ENCODE results near the gene FMNL1. TPM values are rescaled to one million over a fixed set of nuclear protein-coding genes. Genes with fewer than 3 reads are reported as not detected.

FMNL1 gene
- total RNA-seq, 4 donors from 2014 or later = 0.22 to 5.2 (median 3.0) TPM

DNA sequence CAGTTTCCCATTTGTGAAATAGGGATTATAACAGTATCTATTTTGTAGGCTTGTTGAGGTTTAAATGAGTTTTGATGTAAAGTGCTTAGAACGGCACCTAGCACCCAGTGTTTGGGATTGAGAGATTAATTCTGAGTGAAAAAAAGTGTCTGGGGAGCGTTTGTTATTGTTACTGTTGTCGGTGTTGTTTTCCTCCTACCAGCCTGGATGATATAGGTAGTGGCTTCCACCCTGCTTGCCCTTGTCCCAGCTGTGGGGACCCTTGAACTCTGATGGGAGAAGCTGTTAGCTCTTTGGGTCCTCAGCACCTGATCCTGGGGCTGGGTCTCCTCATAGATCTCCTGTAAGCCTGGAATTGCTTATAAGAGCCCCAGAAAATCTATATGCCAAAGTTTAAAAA lies 4.9 kb downstream of the FMNL1 start:
- ATAC-seq (no peak), DNase-seq (no peak)
- Histone ChIP-seq H3K27ac (peak overlapping the region; percentile 62 to 81 (median 74)), H3K4me1 (peaks cover 38 to 40% of the 10 kb centered on the region in 2 donors), H3K4me3 (peak overlapping the region in 3 of 4 donors; percentile 27 to 40 (median 27)), H3K27me3 (peaks cover 0 to 4% (median 0%) of the 10 kb centered on the region in 3 donors), H3K9me3 (no peaks in the 10 kb centered on the region), H3K36me3 (no peaks in the 10 kb centered on the region)
- TF ChIP-seq, protein P1, sequence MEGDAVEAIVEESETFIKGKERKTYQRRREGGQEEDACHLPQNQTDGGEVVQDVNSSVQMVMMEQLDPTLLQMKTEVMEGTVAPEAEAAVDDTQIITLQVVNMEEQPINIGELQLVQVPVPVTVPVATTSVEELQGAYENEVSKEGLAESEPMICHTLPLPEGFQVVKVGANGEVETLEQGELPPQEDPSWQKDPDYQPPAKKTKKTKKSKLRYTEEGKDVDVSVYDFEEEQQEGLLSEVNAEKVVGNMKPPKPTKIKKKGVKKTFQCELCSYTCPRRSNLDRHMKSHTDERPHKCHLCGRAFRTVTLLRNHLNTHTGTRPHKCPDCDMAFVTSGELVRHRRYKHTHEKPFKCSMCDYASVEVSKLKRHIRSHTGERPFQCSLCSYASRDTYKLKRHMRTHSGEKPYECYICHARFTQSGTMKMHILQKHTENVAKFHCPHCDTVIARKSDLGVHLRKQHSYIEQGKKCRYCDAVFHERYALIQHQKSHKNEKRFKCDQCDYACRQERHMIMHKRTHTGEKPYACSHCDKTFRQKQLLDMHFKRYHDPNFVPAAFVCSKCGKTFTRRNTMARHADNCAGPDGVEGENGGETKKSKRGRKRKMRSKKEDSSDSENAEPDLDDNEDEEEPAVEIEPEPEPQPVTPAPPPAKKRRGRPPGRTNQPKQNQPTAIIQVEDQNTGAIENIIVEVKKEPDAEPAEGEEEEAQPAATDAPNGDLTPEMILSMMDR (IDR thresholded peaks at IDR 0.05 in 4 of 5, conservative IDR thresholded peaks at IDR 0.05 in 1 of 5) = no peak
- no peak for TF ChIP-seq POLR2A (IDR thresholded peaks at IDR 0.05)
- intact Hi-C loops (cut with DNase I; ENCODE audit: low total_unique reads) = no loop called here
- in situ Hi-C loops (cut with MboI; ENCODE audit: low sequenced_read_pairs in 4 of 4) = loop anchor here in 1 of 4 donors (10.0 kb wide), 1 partner anchor 98 kb away; no protein-coding TSS in a partner anchor

DNA sequence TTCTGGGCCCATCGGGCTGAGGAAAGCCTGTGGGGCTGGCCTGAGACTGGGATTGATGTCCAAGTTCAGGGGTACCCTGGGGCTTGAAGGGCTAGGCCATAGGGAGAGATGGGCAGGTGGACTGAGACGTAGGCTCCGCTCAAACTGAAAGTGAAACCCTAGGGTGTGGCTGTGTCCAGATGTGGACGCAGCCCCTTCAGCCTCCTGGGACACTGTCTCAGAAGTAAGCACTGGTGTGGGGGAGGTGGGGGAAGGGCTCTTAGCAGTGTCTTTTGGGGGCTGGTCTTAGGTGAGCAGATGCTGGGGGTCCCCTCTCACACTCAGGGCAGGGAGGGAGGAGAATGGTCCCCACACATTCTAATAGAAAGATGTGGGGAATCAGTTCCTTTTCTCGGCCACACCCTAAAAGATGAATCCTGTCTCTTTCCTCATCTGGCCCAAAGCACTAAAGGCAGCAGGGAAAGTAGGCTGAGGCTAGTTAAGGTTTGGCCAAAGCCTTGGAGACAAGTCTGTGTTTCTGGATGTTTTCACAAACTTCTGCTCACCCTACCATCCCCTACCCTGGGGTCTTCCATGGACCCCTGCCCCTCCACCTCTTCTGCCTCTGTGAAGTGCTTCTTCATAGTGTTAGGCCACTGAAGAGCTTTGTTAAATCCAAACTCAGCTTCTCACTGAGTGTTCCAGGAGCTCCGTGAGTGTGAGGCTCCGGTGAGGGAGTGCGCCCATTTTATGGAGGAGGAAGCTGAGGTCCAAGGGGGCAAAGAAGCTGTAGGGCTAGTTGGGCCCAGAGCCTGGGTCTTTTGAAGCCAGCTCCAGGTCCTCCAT lies 5.6 kb downstream of the FMNL1 start:
- TF ChIP-seq POLR2A (IDR thresholded peaks at IDR 0.05) = no peak
- TF ChIP-seq, protein P1 (IDR thresholded peaks at IDR 0.05 in 4 of 5, conservative IDR thresholded peaks at IDR 0.05 in 1 of 5) = no peak
- intact Hi-C loops (cut with DNase I; ENCODE audit: low total_unique reads) (no loop called here), in situ Hi-C loops (cut with MboI; ENCODE audit: low sequenced_read_pairs in 4 of 4) (loop anchor here in 1 of 4 donors (10.0 kb wide), 1 partner anchor 97 kb away; no protein-coding TSS in a partner anchor)
- Histone ChIP-seq H3K27me3 (peaks cover 0 to 3% (median 0%) of the 10 kb centered on the region in 3 donors), H3K9me3 (no peaks in the 10 kb centered on the region), H3K4me1 (peaks cover 38 to 40% of the 10 kb centered on the region in 2 donors), H3K4me3 (peak overlapping the region; percentile 17 to 40 (median 27)), H3K27ac (peak overlapping the region; percentile 62 to 81 (median 74)), H3K36me3 (no peaks in the 10 kb centered on the region)
- ATAC-seq (peak in 1 of 2 donors; percentile 49), DNase-seq (no peak)

DNA sequence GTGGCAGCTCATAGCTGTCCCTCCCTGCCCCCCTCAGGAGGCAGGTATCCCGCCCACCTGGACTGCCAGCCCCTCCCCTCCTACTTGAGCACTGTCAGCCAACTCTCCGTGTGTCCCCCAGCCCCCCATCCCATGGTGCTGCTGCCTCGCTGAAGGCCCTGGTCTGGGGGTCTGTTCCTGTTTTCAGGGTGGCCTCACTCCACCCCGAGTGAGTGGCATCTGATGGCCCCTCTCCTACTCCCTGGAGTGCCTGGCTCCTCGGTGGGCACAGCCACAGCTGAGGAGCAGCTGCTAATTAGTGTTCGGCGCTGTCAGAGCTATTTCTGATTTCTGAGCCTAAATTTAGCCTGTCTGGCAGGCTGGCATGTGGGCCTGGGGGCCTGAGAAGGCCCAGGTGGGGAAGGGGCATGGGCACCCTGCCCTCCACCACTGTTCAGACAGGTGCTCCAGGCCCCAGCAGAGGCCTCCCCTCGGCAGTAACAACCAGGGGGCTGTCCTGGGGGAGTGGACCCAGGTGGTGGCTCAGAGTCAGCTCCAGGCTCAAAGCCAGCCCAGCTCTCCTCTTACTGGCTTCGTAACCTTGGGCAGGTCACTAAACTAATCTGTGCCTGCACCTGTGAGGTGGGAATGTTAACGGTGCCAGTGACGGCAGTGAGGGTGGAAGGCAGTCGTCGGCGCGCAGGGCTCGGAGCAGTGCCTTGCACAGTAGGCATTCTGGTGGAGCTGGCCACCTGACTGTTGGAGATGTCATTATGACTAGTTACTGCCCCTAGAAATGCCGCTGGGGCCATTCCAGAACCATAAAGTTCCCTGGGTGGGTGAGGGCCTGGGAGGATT lies 6.5 kb downstream of the FMNL1 start:
- DNase-seq (peak in 1 of 2 donors; percentile 34), ATAC-seq (peak; percentile 6 to 19)
- TF ChIP-seq POLR2A (IDR thresholded peaks at IDR 0.05) = no peak
- TF ChIP-seq, protein P1 (IDR thresholded peaks at IDR 0.05 in 4 of 5, conservative IDR thresholded peaks at IDR 0.05 in 1 of 5) = no peak
- H3K4me1 ChIP-seq = peaks cover 38 to 40% of the 10 kb centered on the region in 2 donors
- no peaks in the 10 kb centered on the region for H3K9me3 ChIP-seq
- H3K27ac ChIP-seq = peak overlapping the region; percentile 62 to 81 (median 74)
- no peak overlapping the region for H3K4me3 ChIP-seq
- H3K27me3 ChIP-seq = no peaks in the 10 kb centered on the region
- intact Hi-C loops (cut with DNase I; ENCODE audit: low total_unique reads) (no loop called here), in situ Hi-C loops (cut with MboI; ENCODE audit: low sequenced_read_pairs in 4 of 4) (loop anchor here in 1 of 4 donors (10.0 kb wide), 1 partner anchor 97 kb away; no protein-coding TSS in a partner anchor)
- no peaks in the 10 kb centered on the region for H3K36me3 ChIP-seq

DNA sequence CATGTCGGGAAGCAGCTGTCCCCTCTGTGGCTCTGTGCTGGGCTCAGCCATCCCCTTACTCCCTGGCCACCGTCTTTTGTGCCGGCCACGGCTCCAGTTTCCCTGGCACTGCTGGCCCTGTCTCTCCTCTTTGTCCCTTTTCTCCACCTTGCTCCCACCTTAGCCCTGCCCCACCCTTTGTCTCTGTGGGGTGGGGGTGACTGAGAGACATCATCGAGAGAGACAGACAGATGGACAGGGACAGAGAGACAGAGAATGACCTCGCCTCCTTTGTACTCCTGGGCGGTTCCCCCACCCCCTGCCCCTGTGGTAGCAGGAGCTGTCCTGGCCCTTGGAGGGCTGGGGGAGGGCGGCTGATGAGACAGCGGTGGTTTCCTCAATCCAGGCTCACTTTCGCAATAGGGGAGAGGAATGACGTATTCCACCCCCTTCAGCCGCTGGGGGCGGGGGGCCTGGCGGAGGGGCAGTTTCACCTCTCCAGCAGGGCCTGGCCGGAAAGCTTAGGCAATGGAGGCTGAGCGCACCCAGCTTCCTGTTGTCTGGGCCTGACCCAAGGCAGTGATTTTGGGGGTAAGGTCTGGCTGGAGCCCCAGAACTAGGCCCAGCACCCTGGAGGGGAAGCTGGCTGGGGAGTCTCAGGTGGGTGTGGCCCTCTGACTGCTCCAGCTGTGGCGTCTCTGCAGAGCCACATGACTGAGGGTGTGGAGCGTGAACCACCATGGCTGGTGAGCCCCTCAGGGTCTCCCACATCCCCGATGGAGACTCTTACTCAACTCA lies 7.3 kb downstream of the FMNL1 start:
- in situ Hi-C loops (cut with MboI; ENCODE audit: low sequenced_read_pairs in 4 of 4) = loop anchor here in 1 of 4 donors (10.0 kb wide), 1 partner anchor 96 kb away; no protein-coding TSS in a partner anchor
- H3K4me3 ChIP-seq = no peak overlapping the region

More for the DNA sequence above, 7.3 kb downstream of the FMNL1 start:
- intact Hi-C loops (cut with DNase I; ENCODE audit: low total_unique reads) = no loop called here
- H3K27me3 ChIP-seq = no peaks in the 10 kb centered on the region
- ATAC-seq = peak; percentile 58 to 71
- H3K9me3 ChIP-seq = no peaks in the 10 kb centered on the region
- peak; percentile 76 to 83 for DNase-seq
- H3K36me3 ChIP-seq = no peaks in the 10 kb centered on the region
- TF ChIP-seq, protein P1 (IDR thresholded peaks at IDR 0.05 in 4 of 5, conservative IDR thresholded peaks at IDR 0.05 in 1 of 5) = no peak
- TF ChIP-seq POLR2A (IDR thresholded peaks at IDR 0.05) = peak in 1 of 2 donors; percentile 38
- H3K4me1 ChIP-seq = peaks cover 38 to 40% of the 10 kb centered on the region in 2 donors
- peak overlapping the region; percentile 62 to 81 (median 74) for H3K27ac ChIP-seq
